Stimulated activated CD4-positive, alpha-beta T cell treated with anti-CD3 and anti-CD28 coated beads, Interleukin-2, amount 100 ng/mL, for 24 hours (primary cell): ENCODE measurements around the gene SAMD7.
A peak's percentile ranks its signal among the peaks of the same experiment; 100 is the strongest.

ENCODE experiments used
- DNase-seq, 2 donors: peaks; one replicate each; pipeline ENCODE4 v3.0.0-alpha.2; 2020

Gene SAMD7

GRCh38 chr3:169911272-169911671, at the start of gene SAMD7:
SAMD7 (plus strand) TSS chr3:169911572; CDS start chr3:169919499, 7,927 bp downstream.
- no peak for DNase-seq

- no peak for DNase-seq
These were observed 49.5 kb upstream of the SAMD7 start for GRCh38 chr3:169861871-169862270.

- DNase-seq = peak; percentile 73 to 74
These were observed 47.9 kb upstream of the SAMD7 start for GRCh38 chr3:169863458-169863899.

GRCh38 chr3:169864270-169864669, 47.1 kb upstream of the SAMD7 start:
- no peak for DNase-seq

GRCh38 chr3:169865176-169865767, 46.1 kb upstream of the SAMD7 start:
- DNase-seq = no peak

- DNase-seq = no peak
These were observed 43.7 kb upstream of the SAMD7 start for GRCh38 chr3:169867584-169868210.

GRCh38 chr3:169868369-169868768, 43.0 kb upstream of the SAMD7 start:
- DNase-seq = no peak

- DNase-seq = no peak
These were observed 41.7 kb upstream of the SAMD7 start, which contains the start of gene LRRC31 for GRCh38 chr3:169869484-169870220. LRRC31 (minus strand) TSS chr3:169869935; CDS start chr3:169869807, 128 bp downstream.

GRCh38 chr3:169871129-169871886, 40.1 kb upstream of the SAMD7 start:
- DNase-seq = no peak

- DNase-seq = no peak
These were observed 32.3 kb upstream of the SAMD7 start for GRCh38 chr3:169879013-169879557.

- no peak for DNase-seq
These were observed 31.4 kb upstream of the SAMD7 start for GRCh38 chr3:169879845-169880575.

- DNase-seq = no peak
These were observed 30.7 kb upstream of the SAMD7 start for GRCh38 chr3:169880576-169881250.

- no peak for DNase-seq
These were observed 24.7 kb upstream of the SAMD7 start for GRCh38 chr3:169886671-169887070.

GRCh38 chr3:169891886-169892285, 19.5 kb upstream of the SAMD7 start:
- no peak for DNase-seq

GRCh38 chr3:169894110-169894509, 17.3 kb upstream of the SAMD7 start:
- no peak for DNase-seq

GRCh38 chr3:169895072-169895471, 16.3 kb upstream of the SAMD7 start:
- DNase-seq = no peak

GRCh38 chr3:169897284-169897683, 14.1 kb upstream of the SAMD7 start:
- no peak for DNase-seq

- no peak for DNase-seq
These were observed 9.9 kb upstream of the SAMD7 start for GRCh38 chr3:169901453-169901852.

- DNase-seq = no peak
These were observed 6.0 kb upstream of the SAMD7 start for GRCh38 chr3:169905404-169905803.

GRCh38 chr3:169907476-169907875, 3.9 kb upstream of the SAMD7 start:
- DNase-seq = no peak

GRCh38 chr3:169907944-169908343, 3.4 kb upstream of the SAMD7 start:
- no peak for DNase-seq

GRCh38 chr3:169913323-169913722, 2.0 kb downstream of the SAMD7 start:
- no peak for DNase-seq
